ENCODE results near the gene SULT1A1.
"Not testable (repeated sequence)": the region's sequence is repeated elsewhere in the genome, so short reads cannot be mapped to it uniquely, and the experiment has no call there.

SULT1A1 gene

GRCh38 chr16:28615486-28616223 lies 5.8 kb upstream of the SULT1A1 start:
- H3K4me3 Mint-ChIP-seq, H3K27me3 Mint-ChIP-seq, H3K9me3 Mint-ChIP-seq, DNase-seq, H3K27ac Mint-ChIP-seq: not testable (repeated sequence)
- Mint-ChIP-seq H3K36me3 (ENCODE audit: low read depth) (peaks cover 33% of the 10 kb centered on the region), H3K4me1 (ENCODE audit: low read depth) (peaks cover 12% of the 10 kb centered on the region)

GRCh38 chr16:28614561-28614960 lies 4.7 kb upstream of the SULT1A1 start:
- not testable (repeated sequence) for H3K9me3 Mint-ChIP-seq, H3K27ac Mint-ChIP-seq, DNase-seq, H3K4me3 Mint-ChIP-seq, H3K27me3 Mint-ChIP-seq
- Mint-ChIP-seq H3K36me3 (ENCODE audit: low read depth) (peaks cover 25% of the 10 kb centered on the region), H3K4me1 (ENCODE audit: low read depth) (peaks cover 21% of the 10 kb centered on the region)

- Mint-ChIP-seq H3K4me1 (ENCODE audit: low read depth) (peaks cover 24% of the 10 kb centered on the region), H3K36me3 (ENCODE audit: low read depth) (peaks cover 19% of the 10 kb centered on the region)
- DNase-seq, H3K27ac Mint-ChIP-seq, H3K4me3 Mint-ChIP-seq, H3K9me3 Mint-ChIP-seq, H3K27me3 Mint-ChIP-seq: not testable (repeated sequence)
Measured at GRCh38 chr16:28613912-28614311, 4.1 kb upstream of the SULT1A1 start.

GRCh38 chr16:28612359-28613280 lies 2.8 kb upstream of the SULT1A1 start:
- H3K4me1 Mint-ChIP-seq (ENCODE audit: low read depth) = peaks cover 24% of the 10 kb centered on the region
- peaks cover 14% of the 10 kb centered on the region for H3K36me3 Mint-ChIP-seq (ENCODE audit: low read depth)
- not testable (repeated sequence) for H3K4me3 Mint-ChIP-seq, H3K27ac Mint-ChIP-seq, DNase-seq, H3K27me3 Mint-ChIP-seq, H3K9me3 Mint-ChIP-seq

DNA sequence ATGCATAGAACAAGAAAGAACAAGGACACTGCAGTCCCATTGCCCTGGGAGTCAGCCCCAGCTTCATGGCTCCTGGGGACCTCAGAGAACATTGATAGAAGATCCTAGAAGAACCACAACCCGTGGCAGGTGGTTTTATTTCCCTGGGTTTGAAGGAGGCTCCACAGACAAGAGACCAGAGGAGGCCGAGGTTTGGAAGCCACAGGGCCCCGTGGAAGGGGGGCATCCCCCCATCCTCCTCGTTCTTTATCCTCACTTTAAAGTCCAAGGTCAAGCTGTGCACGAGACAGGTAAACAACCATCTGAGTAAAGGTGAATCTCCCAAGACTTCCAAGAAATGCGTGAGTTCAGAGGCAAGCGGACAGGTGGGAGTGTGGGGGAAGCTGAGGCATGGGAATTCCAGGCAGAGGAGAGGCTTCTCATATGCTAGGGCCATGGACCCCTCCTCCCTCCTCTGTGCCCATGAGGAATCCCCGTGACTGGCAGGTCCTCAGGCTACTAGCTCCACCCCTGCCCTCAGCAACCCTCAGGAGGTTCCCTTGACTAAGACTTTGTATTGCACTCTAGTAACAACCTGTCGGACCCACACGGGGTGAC lies 849 bp upstream of the SULT1A1 start:
- no peaks in the 10 kb centered on the region for H3K9me3 Mint-ChIP-seq
- H3K36me3 Mint-ChIP-seq (ENCODE audit: low read depth) = peaks cover 18% of the 10 kb centered on the region
- no peak overlapping the region for H3K4me3 Mint-ChIP-seq
- peaks cover 19% of the 10 kb centered on the region for H3K4me1 Mint-ChIP-seq (ENCODE audit: low read depth)
- no peaks in the 10 kb centered on the region for H3K27me3 Mint-ChIP-seq
- DNase-seq = no peak
- H3K27ac Mint-ChIP-seq = peak overlapping the region; percentile 9

GRCh38 chr16:28608867-28609596 lies 812 bp downstream of the SULT1A1 start:
- H3K4me3 Mint-ChIP-seq, H3K9me3 Mint-ChIP-seq, H3K27me3 Mint-ChIP-seq: not testable (repeated sequence)
- DNase-seq = peak; percentile 29
- Mint-ChIP-seq H3K36me3 (ENCODE audit: low read depth) (peaks cover 20% of the 10 kb centered on the region), H3K4me1 (ENCODE audit: low read depth) (peaks cover 17% of the 10 kb centered on the region), H3K27ac (peak overlapping the region; percentile 62)

GRCh38 chr16:28608496-28608808 lies 1.4 kb downstream of the SULT1A1 start:
- H3K27ac Mint-ChIP-seq, H3K4me3 Mint-ChIP-seq, H3K27me3 Mint-ChIP-seq, H3K9me3 Mint-ChIP-seq, DNase-seq: not testable (repeated sequence)
- Mint-ChIP-seq H3K4me1 (ENCODE audit: low read depth) (peaks cover 17% of the 10 kb centered on the region), H3K36me3 (ENCODE audit: low read depth) (peaks cover 20% of the 10 kb centered on the region)

- peaks cover 20% of the 10 kb centered on the region for H3K36me3 Mint-ChIP-seq (ENCODE audit: low read depth)
- not testable (repeated sequence) for H3K9me3 Mint-ChIP-seq, H3K27ac Mint-ChIP-seq, H3K4me3 Mint-ChIP-seq, H3K27me3 Mint-ChIP-seq
- peaks cover 17% of the 10 kb centered on the region for H3K4me1 Mint-ChIP-seq (ENCODE audit: low read depth)
- peak; percentile 27 for DNase-seq
Measured at GRCh38 chr16:28607681-28608495, 2.0 kb downstream of the SULT1A1 start.

DNA sequence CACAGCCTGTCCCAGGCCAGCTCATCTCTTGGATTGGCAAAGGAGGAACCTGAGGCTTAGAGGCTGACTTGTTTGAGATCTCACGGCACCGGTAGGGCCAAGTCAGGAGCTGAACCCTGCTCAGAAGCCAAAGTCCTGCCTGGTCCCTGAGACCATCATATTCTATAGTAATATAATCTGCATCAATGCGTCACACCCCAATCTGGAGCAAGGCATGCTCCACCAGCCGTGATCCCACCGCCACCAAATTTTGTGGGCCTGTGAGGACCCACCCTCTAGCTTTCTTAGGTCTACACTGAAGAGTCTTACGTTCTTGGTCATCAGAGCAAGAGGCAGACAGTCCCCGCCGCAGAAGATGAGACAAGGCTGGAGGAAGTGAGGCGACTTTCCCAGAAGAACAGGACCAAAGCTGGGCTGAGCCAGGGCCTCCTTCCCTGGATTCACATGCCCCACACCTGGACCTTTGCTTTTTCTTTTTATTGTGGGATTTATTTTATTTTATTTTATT lies 2.7 kb downstream of the SULT1A1 start:
- no peak overlapping the region for H3K4me3 Mint-ChIP-seq
- no peak overlapping the region for H3K27ac Mint-ChIP-seq
- peaks cover 17% of the 10 kb centered on the region for H3K4me1 Mint-ChIP-seq (ENCODE audit: low read depth)
- no peak for DNase-seq
- no peaks in the 10 kb centered on the region for H3K27me3 Mint-ChIP-seq
- no peaks in the 10 kb centered on the region for H3K9me3 Mint-ChIP-seq
- peaks cover 20% of the 10 kb centered on the region for H3K36me3 Mint-ChIP-seq (ENCODE audit: low read depth)

DNA sequence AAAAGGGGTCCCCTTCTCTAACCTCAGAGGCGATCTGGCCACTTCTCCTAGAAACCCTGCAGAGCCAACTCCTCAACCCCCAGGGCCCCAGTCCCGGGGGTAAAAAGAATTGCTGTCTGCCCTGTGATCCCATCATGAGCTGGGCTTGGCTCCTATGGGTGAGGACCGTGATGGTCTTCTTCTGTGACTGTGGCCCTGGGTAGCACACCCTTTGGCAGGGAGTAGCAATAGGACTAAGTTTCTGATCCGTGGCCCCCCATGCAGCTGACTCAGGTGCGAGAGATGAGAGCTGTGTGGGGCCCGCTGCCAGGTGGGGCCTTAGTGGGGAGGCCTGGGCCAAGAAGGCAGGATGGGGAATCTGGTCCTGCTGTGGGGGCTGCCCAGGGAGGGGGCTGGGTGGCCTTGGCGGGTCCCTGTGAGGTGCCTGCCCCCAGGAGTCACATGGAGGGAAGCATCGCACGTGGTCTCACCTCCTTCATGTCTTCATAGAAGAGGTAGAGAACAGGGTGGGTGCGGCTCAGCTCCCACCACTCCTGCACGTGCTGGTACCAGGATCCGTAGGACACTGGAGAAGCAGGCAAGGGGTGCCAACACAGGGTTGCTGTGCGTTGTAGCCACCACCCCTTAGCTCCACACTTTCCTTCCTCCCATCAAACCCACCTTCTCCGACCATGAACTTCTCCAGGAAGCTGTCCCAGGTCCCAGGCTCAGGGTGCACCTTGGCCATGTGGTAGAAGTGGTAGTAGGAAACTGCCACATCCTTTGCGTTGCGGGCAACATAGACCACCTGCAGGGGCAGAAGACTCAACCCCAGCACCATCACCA lies 3.3 kb downstream of the SULT1A1 start:
- no peak for DNase-seq
- Mint-ChIP-seq H3K9me3 (no peaks in the 10 kb centered on the region), H3K4me1 (ENCODE audit: low read depth) (peaks cover 17% of the 10 kb centered on the region), H3K27ac (no peak overlapping the region), H3K36me3 (ENCODE audit: low read depth) (peaks cover 20% of the 10 kb centered on the region), H3K4me3 (no peak overlapping the region), H3K27me3 (no peaks in the 10 kb centered on the region)

DNA sequence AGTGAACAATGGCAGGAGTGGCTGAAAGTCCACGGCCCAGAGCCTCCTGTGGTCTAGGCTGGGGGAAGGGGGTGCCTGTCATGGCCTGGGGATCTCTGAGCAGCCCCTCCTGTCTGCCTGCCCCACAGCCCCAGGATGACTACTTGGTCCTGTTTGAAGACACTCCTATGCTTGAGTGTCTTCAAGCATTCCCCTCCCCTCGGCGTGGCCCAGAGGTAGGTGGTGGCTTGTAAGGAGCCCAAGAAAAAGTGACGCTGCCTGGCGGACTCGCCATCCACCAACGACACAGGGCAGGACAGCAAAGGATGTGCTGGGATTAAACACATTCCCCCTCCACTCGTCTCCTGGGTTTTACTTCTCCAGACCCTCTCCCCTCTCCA lies 5.7 kb downstream of the SULT1A1 start:
- Mint-ChIP-seq H3K36me3 (ENCODE audit: low read depth) (peaks cover 20% of the 10 kb centered on the region), H3K27me3 (no peaks in the 10 kb centered on the region), H3K4me1 (ENCODE audit: low read depth) (no peaks in the 10 kb centered on the region), H3K4me3 (no peak overlapping the region), H3K27ac (no peak overlapping the region), H3K9me3 (no peaks in the 10 kb centered on the region)
- no peak for DNase-seq

DNA sequence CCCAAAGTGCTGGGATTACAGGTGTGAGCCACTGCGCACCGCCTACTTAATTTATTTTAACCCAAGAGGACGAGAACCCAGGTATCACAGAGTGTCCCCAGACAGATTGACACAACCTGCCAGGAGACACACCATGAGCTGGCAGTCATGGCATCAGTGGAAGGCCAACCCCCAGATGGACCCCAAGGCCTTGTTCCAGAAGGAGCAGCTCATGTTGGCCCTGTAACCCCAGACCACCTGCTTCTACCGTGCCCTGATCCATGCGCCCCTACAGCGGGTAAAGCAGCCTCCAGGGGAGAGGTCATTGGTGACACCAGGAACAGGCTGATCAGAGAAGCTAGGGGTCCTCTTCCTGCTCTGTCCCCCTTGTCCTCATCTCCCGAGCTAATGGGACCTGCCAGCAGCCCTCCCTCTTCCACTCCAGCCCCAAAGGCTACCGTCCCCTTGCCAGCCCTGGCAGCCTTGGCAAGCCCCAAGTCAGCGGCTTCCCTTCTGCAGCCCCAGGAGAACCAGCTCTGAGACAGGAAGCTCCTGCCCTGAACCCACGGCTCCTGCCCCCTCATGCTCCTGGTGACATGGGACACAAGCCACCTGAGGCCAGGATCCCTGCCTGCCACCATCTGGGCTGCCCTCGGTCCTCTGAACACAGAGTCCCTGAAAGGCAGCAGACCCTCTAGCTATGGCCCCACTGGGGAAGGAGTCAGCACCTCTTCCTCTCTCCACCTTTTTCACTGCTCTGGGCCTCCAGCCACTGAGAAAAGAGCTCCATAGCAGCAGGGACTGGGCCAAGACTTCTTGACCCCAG lies 6.3 kb downstream of the SULT1A1 start:
- Mint-ChIP-seq H3K4me3 (no peak overlapping the region), H3K27me3 (no peaks in the 10 kb centered on the region), H3K4me1 (ENCODE audit: low read depth) (no peaks in the 10 kb centered on the region), H3K27ac (no peak overlapping the region), H3K36me3 (ENCODE audit: low read depth) (peaks cover 20% of the 10 kb centered on the region), H3K9me3 (no peaks in the 10 kb centered on the region)
- DNase-seq = no peak
